GM21423 (cell line): ENCODE results near the gene FAM177A1.

Source experiments
- ATAC-seq: cut with Tn5 transposase; IDR thresholded peaks from one replicate; pipeline ENCODE4 v1.9.1; 2021; ENCODE audit warnings: mild to moderate bottlenecking, moderate library complexity; ENCODE audit not compliant: unreplicated experiment

The FAM177A1 gene

DNA sequence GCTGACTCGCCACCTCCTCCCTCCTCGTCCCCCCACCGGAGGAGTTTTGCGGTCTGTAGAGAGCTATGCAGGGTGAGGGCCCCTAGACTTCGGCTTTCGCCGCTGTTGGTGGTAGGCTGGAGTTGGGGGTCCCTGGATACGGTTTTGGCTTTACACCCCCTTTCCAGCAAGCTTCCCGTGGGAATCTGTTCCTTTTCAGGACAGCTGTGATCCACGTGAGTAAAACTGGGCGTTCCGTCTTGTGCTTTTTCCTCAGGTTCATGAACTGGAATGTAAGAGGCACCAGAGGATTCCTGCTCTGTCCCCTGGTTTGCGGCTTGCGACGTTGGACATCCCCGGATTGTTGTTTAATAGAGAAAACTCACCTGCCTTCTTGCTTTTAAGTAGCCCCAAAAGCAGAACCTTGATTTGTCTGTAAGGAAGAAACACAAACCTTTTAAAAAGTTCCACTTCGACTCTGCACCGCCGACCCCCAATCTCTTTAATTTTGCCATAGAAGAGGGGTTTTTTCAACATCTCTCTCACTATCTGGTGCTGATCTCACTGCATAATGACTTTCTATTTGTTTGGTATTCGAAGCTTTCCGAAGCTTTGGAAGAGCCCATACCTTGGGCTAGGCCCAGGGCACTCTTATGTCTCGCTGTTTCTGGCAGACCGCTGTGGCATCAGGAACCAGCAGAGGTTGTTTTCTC is 76.8 kb downstream of the FAM177A1 start:
- ATAC-seq, result no peak

DNA sequence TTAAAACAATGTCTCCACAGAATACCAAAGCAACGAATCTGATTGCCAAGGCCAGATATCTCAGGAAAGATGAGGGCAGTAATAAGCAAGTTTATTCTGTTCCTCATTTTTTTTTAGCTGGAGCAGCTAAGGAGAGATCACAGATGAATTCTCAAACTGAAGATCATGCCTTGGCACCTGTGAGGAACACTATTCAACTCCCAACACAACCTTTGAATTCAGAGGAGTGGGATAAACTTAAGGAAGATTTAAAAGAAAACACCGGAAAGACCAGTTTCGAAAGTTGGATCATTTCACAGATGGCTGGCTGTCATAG is 77.3 kb downstream of the FAM177A1 start:
- no peak for ATAC-seq

DNA sequence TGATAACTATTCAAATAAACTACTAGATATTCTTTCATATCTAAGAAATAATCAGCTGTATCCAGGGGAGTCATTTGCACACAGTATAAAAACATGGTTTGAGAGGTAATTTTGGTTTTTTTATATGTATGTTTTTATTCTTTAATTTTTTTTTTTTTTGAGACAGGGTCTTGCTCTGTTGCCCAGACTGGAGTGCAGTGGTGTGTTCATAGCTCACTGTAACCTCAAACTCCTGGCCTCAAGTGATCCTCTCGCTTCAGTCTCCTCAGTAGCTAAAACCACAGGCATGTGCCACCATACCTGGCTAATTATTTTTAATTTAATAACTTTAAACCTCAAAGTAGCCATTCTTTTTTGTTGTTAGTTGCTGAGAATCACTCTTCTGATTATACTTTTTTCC is 78.1 kb downstream of the FAM177A1 start:
- no peak for ATAC-seq
